HG02943 (cell line): ENCODE data around the gene ERG.

ENCODE experiments used
- ATAC-seq: cut with Tn5 transposase; IDR thresholded peaks from one replicate; pipeline ENCODE4 v1.9.1; 2021; ENCODE audit warnings: mild to moderate bottlenecking, low read depth, moderate library complexity; ENCODE audit not compliant: unreplicated experiment

ERG gene

GRCh38 chr21:38439957-38440356 is 58.3 kb downstream of the ERG start:
- ATAC-seq, result no peak

DNA sequence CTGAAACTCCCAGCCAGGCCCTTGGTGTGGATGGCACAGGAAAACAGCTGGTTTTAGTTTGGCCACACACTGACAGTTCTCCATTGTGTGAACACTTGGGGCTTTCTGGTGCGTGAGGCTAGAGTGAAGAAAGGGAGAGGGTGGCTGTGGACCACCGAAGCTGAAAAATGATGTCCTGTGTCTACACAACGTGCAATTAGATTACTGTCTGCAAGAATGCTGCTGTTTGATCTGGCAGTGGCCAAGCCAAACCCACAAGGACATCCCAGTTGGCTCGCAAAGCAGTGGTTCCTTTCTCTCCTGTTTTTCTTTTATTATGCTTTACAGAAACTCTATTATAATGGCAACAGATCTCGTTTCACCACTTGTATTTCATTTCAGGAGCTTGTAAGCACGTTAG is 58.9 kb downstream of the ERG start:
- no peak for ATAC-seq

DNA sequence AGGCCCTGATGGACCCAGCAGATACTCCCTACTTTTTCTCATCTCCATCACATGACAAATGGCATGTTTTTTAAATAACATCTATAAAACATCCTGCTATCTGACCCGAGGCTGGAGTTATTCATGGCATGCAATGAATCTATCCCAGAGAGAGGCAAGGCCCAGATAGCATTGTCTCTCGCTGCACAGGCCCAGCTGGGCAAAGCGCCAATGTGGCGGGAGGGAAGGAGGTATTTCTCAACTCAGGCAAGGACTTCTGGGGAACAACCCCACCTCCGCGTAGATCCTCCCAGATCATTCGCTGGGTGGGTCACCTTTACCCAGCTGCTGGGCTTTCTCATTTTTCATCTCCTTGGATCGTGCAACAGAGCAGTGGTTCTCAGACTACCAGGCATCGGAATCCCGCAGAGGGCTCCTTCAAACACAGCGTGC is 59.8 kb downstream of the ERG start:
- no peak for ATAC-seq

- ATAC-seq, result no peak
Observed at GRCh38 chr21:38436341-38436740, 61.9 kb downstream of the ERG start.

GRCh38 chr21:38434913-38435533 is 63.3 kb downstream of the ERG start:
- no peak for ATAC-seq

DNA sequence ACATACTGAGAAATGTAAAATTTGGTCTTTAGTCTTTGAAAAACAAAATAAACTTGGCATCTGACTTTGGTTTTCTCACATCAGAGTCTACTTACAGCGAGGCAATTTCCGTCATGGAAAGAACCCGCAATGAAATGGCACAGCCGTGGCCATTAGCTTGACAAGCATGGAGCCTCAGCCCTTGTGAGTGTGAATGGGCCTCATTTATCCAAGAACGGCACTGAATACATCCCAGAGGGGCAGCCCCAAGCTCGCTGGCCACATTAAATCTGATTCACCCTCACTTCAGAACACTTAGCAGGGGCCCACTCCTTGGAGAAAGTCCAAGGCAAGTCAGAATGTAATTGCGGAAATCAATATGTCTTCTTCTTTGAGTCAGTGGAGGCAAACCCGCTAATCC is 64.8 kb downstream of the ERG start:
- no peak for ATAC-seq

- ATAC-seq, result no peak
Observed at GRCh38 chr21:38430401-38430984, 67.8 kb downstream of the ERG start.

GRCh38 chr21:38429011-38429410 is 69.3 kb downstream of the ERG start:
- ATAC-seq, result no peak

- ATAC-seq, result no peak
Observed at GRCh38 chr21:38428211-38428610, 70.1 kb downstream of the ERG start.

GRCh38 chr21:38424305-38425019 is 73.8 kb downstream of the ERG start:
- no peak for ATAC-seq

DNA sequence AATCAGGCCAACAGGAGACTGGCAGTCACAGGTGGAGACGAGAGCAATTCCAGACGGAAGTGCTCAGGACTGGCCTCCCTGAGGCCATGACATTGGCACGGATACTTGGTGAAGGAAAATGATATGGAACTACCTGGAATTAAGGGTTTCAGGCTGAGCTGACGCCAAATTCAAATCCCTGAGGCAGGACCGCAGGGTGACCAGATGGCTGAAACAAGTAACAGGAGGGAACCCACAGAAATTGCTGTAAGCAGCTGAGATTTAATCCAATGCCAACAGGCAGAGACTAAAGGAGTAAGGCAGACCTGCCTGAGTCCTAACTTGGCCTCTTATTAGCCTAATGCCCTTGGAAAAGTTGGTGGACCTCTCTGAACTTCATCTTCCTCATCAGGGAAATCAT is 76.2 kb downstream of the ERG start:
- ATAC-seq, result no peak

DNA sequence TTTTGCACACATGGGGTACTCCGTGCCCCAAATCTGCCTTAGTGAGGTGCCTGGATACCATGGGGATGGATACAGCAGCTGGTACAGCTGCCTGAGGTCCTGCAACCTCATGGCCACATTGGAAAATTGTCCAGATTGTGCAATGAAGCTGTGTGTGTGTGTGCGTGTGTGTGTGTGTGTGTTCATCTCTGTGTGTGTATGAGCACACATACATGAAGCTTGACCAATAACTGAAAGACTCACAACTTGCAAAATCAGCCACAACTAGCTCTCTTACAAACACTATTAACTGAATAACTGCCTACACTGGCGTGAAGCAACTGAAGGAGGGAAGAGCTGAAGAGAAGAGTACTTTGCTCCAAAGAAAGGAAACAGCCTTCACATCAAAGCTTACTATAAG is 78.1 kb downstream of the ERG start:
- no peak for ATAC-seq

- ATAC-seq, result no peak
Observed at GRCh38 chr21:38417726-38418125, 80.6 kb downstream of the ERG start.

DNA sequence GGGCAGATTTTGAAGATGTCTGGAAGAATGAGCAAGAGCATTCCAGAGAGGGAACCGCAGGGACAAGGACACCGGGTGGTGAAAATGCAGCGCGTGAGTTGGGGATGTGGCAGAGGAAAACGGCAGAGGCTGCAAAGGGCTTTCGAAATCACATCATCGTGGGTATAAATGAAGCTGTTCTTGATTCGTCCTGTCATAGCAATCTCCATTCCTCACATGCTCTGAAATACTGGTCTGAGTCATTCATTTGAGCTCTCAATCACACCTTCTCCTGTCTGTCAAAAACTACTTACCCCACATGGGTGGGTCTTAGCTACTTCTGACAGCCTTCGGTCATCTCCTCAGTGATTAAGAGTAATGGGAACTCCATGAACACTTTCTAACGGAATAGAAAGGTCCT is 81.5 kb downstream of the ERG start:
- ATAC-seq, result no peak

- no peak for ATAC-seq
Observed at GRCh38 chr21:38413958-38414548, 84.2 kb downstream of the ERG start.

DNA sequence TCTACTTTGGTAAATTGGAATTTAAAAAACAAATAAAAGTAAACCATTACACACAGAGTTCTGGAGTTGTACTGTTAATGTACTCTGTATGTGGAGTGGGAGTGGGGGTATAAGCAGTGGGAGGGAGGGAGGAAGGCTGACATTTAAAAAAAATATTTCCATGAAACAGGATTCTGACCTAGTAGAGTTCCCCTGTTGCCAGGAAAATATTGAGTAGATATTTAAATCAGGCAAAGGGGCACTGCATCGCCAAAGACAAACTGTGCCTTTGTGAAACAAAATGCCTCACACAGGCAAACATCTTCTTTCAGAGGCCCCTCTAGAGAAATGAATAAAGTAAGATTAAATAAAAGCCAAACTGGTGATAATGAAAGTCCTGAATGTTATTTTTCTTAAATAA is 87.8 kb downstream of the ERG start:
- no peak for ATAC-seq

DNA sequence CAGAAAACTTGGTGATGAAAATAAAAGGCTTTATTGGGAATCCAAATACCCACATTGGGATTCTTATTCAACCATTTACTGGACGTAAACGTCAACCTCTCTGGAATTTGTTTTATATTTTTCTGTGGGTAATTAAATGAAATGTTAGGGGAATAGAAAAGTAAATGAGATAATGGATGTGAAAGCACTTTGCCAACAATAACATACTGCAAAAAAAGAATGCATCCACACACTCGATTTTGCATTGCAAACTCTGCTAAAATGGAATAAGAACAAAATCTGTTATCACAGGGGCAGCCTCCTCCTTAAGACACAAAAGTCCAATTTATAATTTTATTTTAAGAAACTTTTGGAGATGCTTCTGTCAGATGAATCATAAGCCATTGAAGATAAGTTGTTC is 88.4 kb downstream of the ERG start:
- no peak for ATAC-seq

DNA sequence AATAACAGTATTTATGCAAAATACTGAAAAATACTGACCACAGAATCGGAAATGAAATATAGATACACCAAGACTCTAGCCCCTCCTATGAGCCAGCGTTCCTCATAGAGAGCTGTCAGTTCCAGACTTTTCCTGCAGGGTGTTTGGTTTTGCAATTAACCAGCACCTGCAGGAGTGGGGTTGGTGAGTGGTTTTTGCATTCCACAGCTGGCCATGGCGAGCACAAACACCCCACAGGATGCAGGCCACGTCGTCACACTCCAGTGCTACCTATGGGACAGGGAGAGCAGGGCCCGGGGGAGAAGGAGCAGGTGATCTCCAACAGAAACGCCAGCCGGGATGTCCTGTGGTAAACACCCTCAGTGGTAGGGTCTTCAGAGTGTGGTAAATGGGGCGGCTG is 94.1 kb downstream of the ERG start:
- no peak for ATAC-seq

DNA sequence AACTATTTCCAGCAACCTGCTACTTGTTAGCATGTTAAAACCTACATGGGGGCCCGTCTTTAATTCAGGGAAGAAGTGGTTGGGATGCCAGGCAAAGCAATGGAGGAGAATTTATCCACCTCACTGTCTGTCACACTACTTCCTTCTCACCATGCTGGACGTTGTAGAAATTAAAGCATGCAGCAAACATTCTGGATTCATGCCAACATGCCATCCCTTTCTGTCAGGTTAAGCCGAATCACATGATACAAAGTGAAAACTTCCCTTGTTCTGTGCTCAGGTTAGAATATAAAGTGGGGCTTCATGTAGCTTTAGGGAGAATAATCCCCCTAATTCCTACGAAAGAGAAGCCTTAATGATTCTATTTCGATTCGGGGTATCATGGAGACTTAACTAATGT is 95.5 kb downstream of the ERG start:
- no peak for ATAC-seq

- ATAC-seq, result no peak
Observed at GRCh38 chr21:38402291-38402690, 96.0 kb downstream of the ERG start.

- no peak for ATAC-seq
Observed at GRCh38 chr21:38401191-38401926, 96.9 kb downstream of the ERG start.
